CD14-positive monocyte (primary cell): Measurements from ENCODE around the gene TMEM53. TPM values are rescaled to one million over a fixed set of nuclear protein-coding genes. Genes with fewer than 3 reads are reported as not detected.
"Not testable (repeated sequence)": the region's sequence is repeated elsewhere in the genome, so short reads cannot be mapped to it uniquely, and the experiment has no call there.

Experiments used
- DNase-seq, 3 donors: peaks; one replicate each; pipeline ENCODE4 v3.0.0-alpha.2; 2011 to 2022
- H2AFZ ChIP-seq: 2 replicates; pipeline ENCODE4 v1.6.0; 2012; ENCODE audit warnings: mild to moderate bottlenecking, low read depth, low read length, inconsistent platforms; ENCODE audit not compliant: insufficient read depth, poor library complexity, severe bottlenecking
- H3K27ac ChIP-seq, 2 donors: 1 replicate in 1 of 2; 2 replicates in 1 of 2; pipeline ENCODE4 v1.5.1; 2012 to 2013; ENCODE audit warnings: low read length in 2 of 2, control low read depth in 1 of 2, inconsistent platforms in 1 of 2, low read depth in 1 of 2, mild to moderate bottlenecking in 1 of 2
- H3K27me3 ChIP-seq, 2 donors: one replicate each; pipeline versions ENCODE4 v1.6.0 to v1.6.1; 2011 to 2013; ENCODE audit warnings: low read length in 2 of 2; ENCODE audit not compliant: control insufficient read depth in 2 of 2, insufficient read depth in 2 of 2
- H3K36me3 ChIP-seq, 2 donors: replicated peaks in 1 of 2; 1 replicate in 1 of 2; 2 replicates in 1 of 2; pipeline versions ENCODE4 v1.5.1 to v1.6.1; 2012 to 2013; ENCODE audit warnings: low read length in 2 of 2, control low read depth in 1 of 2, inconsistent platforms in 1 of 2, mild to moderate bottlenecking in 1 of 2; ENCODE audit not compliant: insufficient read depth in 2 of 2, control insufficient read depth in 1 of 2
- H3K4me1 ChIP-seq, 2 donors: 1 replicate in 1 of 2; 2 replicates in 1 of 2; pipeline versions ENCODE4 v1.5.1 to v1.6.1; 2012 to 2013; ENCODE audit warnings: low read length in 2 of 2, control low read depth in 1 of 2, inconsistent platforms in 1 of 2, mild to moderate bottlenecking in 1 of 2, moderate library complexity in 1 of 2; ENCODE audit not compliant: insufficient read depth in 2 of 2, control insufficient read depth in 1 of 2
- H3K4me2 ChIP-seq: replicated peaks from 2 replicates; pipeline ENCODE3; 2012; ENCODE audit warnings: low read length, moderate library complexity, mild to moderate bottlenecking; ENCODE audit not compliant: poor library complexity, severe bottlenecking; ENCODE audit errors: extremely low read depth
- H3K4me3 ChIP-seq, 3 experiments: fragments of 200-600 bp in 1 of 3; sonication (generic) in 1 of 3; replicated peaks in 1 of 3; 1 replicate in 2 of 3; 2 replicates in 1 of 3; pipeline ENCODE4 v1.5.1; 2011 to 2013; ENCODE audit warnings: low read length in 3 of 3, mild to moderate bottlenecking in 3 of 3, control low read depth in 2 of 3, low read depth in 2 of 3, inconsistent platforms in 1 of 3, moderate library complexity in 1 of 3
- H3K79me2 ChIP-seq: 2 replicates; pipeline ENCODE4 v1.6.0; 2012; ENCODE audit warnings: mild to moderate bottlenecking, control low read depth, inconsistent platforms, low read length, moderate library complexity; ENCODE audit not compliant: insufficient read depth
- H3K9ac ChIP-seq: 2 replicates; pipeline ENCODE4 v1.6.0; 2017; ENCODE audit warnings: low read length, mild to moderate bottlenecking; ENCODE audit not compliant: insufficient read depth, poor library complexity, severe bottlenecking
- H3K9me3 ChIP-seq, 2 donors: replicated peaks in 1 of 2; 1 replicate in 1 of 2; 2 replicates in 1 of 2; pipeline versions ENCODE4 v1.5.1 to v1.6.1; 2012 to 2013; ENCODE audit warnings: low read length in 2 of 2, control low read depth in 1 of 2; ENCODE audit not compliant: control insufficient read depth in 1 of 2, insufficient read depth in 1 of 2
- H4K20me1 ChIP-seq: 2 replicates; pipeline ENCODE4 v1.6.0; 2012; ENCODE audit warnings: mild to moderate bottlenecking, low read length, control low read depth, moderate library complexity; ENCODE audit not compliant: insufficient read depth
- H3K27ac Mint-ChIP-seq, 7 donors: one replicate each; pipeline ENCODE4 v1.8.0; 2020; ENCODE audit warnings: mild to moderate bottlenecking in 7 of 7, mixed read lengths in 7 of 7, moderate library complexity in 6 of 7, inconsistent platforms in 2 of 7
- H3K27me3 Mint-ChIP-seq, 3 donors: one replicate each; pipeline ENCODE4 v1.8.0; 2021 to 2022; ENCODE audit warnings: low read depth in 3 of 3, mild to moderate bottlenecking in 3 of 3, mixed read lengths in 3 of 3, moderate library complexity in 3 of 3, inconsistent platforms in 1 of 3
- H3K36me3 Mint-ChIP-seq, 2 donors: one replicate each; pipeline ENCODE4 v1.8.0; 2020; ENCODE audit warnings: mixed read lengths in 2 of 2, inconsistent platforms in 1 of 2, mild to moderate bottlenecking in 1 of 2
- H3K4me1 Mint-ChIP-seq: one replicate; pipeline ENCODE4 v1.8.0; 2020; ENCODE audit warnings: mild to moderate bottlenecking, mixed read lengths
- H3K4me3 Mint-ChIP-seq, 2 donors: one replicate each; pipeline ENCODE4 v1.8.0; 2020; ENCODE audit warnings: mild to moderate bottlenecking in 2 of 2, mixed read lengths in 2 of 2, moderate library complexity in 1 of 2
- H3K9me3 Mint-ChIP-seq, 7 donors: one replicate each; pipeline ENCODE4 v1.8.0; 2020 to 2022; ENCODE audit warnings: mixed read lengths in 7 of 7, mild to moderate bottlenecking in 6 of 7, moderate library complexity in 6 of 7, inconsistent platforms in 2 of 7
- CTCF ChIP-seq: fragments of 200-600 bp; IDR thresholded peaks from one replicate; pipeline ENCODE4 v1.8.0; 2022; ENCODE audit warnings: antibody characterized with exemption, mild to moderate bottlenecking
- WGBS: methylation state at CpG from one replicate; pipeline ENCODE4 v1.1.5; 2013; ENCODE audit warnings: missing lambda C conversion rate; ENCODE audit not compliant: insufficient coverage; 5-methylcytosine and 5-hydroxymethylcytosine counted together
- intact Hi-C, 2 donors: fragments of 100-400 bp; cut with micrococcal nuclease; formaldehyde crosslinking; loops; one replicate each; pipeline versions ENCODE4 v1.15.0 to v1.15.1; 2023
- polyA plus RNA-seq, 3 donors: library from polyadenylated mRNA; depleted of rRNA in 1 of 3; unstranded in 2 of 3; stranded (reverse) in 1 of 3; fragments of 300-500 nt in 2 of 3; fragments of >200 nt in 1 of 3; fragmentation: Illumina TruSeq in 2 of 3; gene quantifications; 1 replicate in 2 of 3; 2 replicates in 1 of 3; pipeline ENCODE4 v1.2.3, GENCODE V29; 2012 to 2021

Gene TMEM53
- polyA plus RNA-seq, 3 donors = 4.8 to 8.8 (median 8.6) TPM

- Histone ChIP-seq H3K79me2 (peaks cover 22% of the 10 kb centered on the region), H3K4me2 (peak overlapping the region; percentile 83), H4K20me1 (peaks cover 6% of the 10 kb centered on the region), H3K27me3 (no peaks in the 10 kb centered on the region), H3K4me3 (peak overlapping the region in 1 of 3 experiments; percentile 79), H2AFZ (peak overlapping the region; percentile 65), H3K4me1 (peaks cover 62 to 63% of the 10 kb centered on the region in 2 donors), H3K36me3 (peaks cover 0 to 5% of the 10 kb centered on the region in 2 donors), H3K9me3 (no peaks in the 10 kb centered on the region), H3K27ac (peak overlapping the region; percentile 55 to 80), H3K9ac (no peak overlapping the region)
- Mint-ChIP-seq H3K27ac (peak overlapping the region in 4 of 7 donors; percentile 85 to 95 (median 94)), H3K9me3 (no peaks in the 10 kb centered on the region), H3K4me1 (peaks cover 43% of the 10 kb centered on the region), H3K36me3 (peaks cover 11 to 19% of the 10 kb centered on the region in 2 donors), H3K4me3 (peak overlapping the region; percentile 63 to 83), H3K27me3 (peaks cover 0 to 5% (median 2%) of the 10 kb centered on the region in 3 donors)
- DNase-seq = peak; percentile 90 to 97 (median 95)
- WGBS = 6% methylated on average over 7 of the region's 13 CpGs
- no peak for TF ChIP-seq CTCF
- intact Hi-C loops = loop anchor here in 1 of 2 donors (5.0 to 10.0 kb wide), 2 partner anchors 40 to 52 kb away; no protein-coding TSS in a partner anchor
Measured at GRCh38 chr1:44672254-44672955, 1.9 kb downstream of the TMEM53 start.

DNA sequence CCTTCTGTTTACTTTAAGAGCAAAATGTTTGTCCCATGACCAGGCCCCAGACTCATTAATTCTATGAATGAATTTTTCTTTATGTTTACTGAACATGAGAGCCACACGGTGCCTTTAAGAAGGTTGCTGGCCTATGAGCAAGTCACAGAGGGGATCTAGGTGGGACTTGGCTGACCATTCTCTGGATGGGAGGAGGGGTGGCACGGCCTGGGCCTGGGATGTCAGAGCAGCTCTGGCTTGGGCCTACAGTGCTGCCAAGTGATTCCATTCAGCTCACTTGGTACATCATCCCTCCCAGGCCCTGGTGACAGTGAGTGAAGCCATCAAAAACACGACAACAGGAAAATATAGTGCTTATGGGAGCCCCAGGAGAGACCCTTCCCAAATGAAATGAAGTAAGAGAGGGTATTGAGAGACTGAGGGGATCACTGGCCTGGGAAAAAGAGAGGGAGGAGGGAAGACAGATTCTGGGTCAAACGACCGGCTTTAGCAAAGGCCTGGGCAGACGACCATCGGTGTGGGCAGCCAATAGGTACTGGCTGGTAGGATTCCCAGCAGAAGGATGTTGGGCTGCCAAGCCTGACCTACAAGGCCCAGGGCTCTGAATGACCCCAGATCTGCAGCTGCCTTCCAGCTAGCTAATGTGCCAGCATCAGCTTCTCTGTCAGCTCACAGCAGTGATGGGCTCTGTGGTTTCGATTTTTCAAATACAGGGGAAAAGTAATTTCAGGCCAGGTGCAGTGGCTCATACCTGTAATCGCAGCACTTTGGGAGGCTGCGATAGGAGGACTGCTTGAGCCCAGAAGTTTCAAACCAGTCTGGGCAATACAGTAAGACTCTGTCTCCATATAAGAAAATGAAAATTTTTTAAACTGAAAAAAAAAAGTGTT is 3.3 kb downstream of the TMEM53 start:
- Histone ChIP-seq H3K27me3 (no peaks in the 10 kb centered on the region), H3K4me3 (no peak overlapping the region), H3K27ac (no peak overlapping the region), H2AFZ (no peak overlapping the region), H4K20me1 (peaks cover 2% of the 10 kb centered on the region), H3K4me1 (peaks cover 48 to 49% of the 10 kb centered on the region in 2 donors), H3K79me2 (peaks cover 22% of the 10 kb centered on the region), H3K4me2 (no peak overlapping the region), H3K36me3 (peaks cover 0 to 5% of the 10 kb centered on the region in 2 donors), H3K9me3 (no peaks in the 10 kb centered on the region), H3K9ac (no peak overlapping the region)
- WGBS = 92% methylated on average over 7 of the region's 10 CpGs
- no peak overlapping the region for H3K4me3 Mint-ChIP-seq
- peak overlapping the region in 2 of 7 donors; percentile 26 to 94 for H3K27ac Mint-ChIP-seq
- H3K4me1 Mint-ChIP-seq = peaks cover 43% of the 10 kb centered on the region
- no peak for TF ChIP-seq CTCF
- H3K36me3 Mint-ChIP-seq = peaks cover 11 to 19% of the 10 kb centered on the region in 2 donors
- DNase-seq = no peak
- no peaks in the 10 kb centered on the region for H3K9me3 Mint-ChIP-seq
- intact Hi-C loops = loop anchor here in 1 of 2 donors (5.0 to 10.0 kb wide), 2 partner anchors 39 to 54 kb away; no protein-coding TSS in a partner anchor
- H3K27me3 Mint-ChIP-seq = peaks cover 0 to 5% (median 2%) of the 10 kb centered on the region in 3 donors

DNA sequence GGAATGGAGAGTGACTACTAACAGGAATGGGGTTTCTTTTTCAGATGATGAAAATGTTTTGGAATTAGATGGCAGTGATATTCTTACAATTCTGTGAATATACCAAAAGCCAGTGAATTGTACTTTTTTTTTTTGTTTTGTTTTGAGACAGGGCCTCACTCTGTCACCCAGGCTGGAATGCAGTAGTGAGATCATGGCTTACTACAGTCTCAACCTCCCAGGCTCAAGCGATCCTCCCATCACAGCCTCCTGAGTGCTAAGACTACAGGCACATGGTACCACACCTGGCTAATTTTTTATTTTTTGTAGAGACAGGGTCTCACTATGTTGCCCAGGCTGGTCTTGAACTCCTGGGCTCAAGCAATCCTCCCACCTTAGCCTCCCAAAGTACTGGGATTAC is 7.6 kb downstream of the TMEM53 start:
- intact Hi-C loops, H2AFZ ChIP-seq, DNase-seq, H3K36me3 ChIP-seq, H3K27ac Mint-ChIP-seq, H3K4me3 Mint-ChIP-seq, H3K4me2 ChIP-seq, H3K27me3 Mint-ChIP-seq, H3K9ac ChIP-seq, H3K27ac ChIP-seq, H3K9me3 Mint-ChIP-seq, H3K27me3 ChIP-seq, H3K4me3 ChIP-seq, H4K20me1 ChIP-seq, H3K9me3 ChIP-seq: not testable (repeated sequence)
- Mint-ChIP-seq H3K4me1 (peaks cover 24% of the 10 kb centered on the region), H3K36me3 (peaks cover 15 to 29% of the 10 kb centered on the region in 2 donors)
- no CpG with 5 or more reads among the region's 1 CpG for WGBS
- Histone ChIP-seq H3K4me1 (peaks cover 15 to 20% of the 10 kb centered on the region in 2 donors), H3K79me2 (peaks cover 11% of the 10 kb centered on the region)
